ENCODE results near the gene TRPV2.
"Not testable (repeated sequence)": the region's sequence is repeated elsewhere in the genome, so short reads cannot be mapped to it uniquely, and the experiment has no call there.

The TRPV2 gene

DNA sequence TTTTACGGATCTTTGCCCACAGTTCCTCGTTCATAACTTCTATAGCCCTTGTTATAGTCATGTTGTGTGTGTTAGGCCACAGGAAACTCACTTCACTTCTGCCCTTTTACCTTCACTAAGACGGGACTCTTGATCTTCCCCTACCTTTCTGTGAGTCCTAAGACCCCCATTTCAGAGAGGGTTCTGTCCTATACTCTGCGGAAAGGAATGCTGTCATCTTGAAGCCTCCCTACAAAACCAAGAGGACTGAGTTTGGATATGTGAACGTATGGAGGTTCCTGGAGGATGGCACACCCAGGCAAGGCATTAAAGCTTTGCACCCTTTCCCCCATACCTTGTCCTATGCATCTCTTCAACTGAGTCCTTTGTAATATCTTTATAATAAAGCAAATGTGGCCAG, 30.8 kb upstream of the TRPV2 start:
- Histone ChIP-seq H3F3A (ENCODE audit: control insufficient read depth, insufficient read depth) (peaks cover 27% of the 10 kb centered on the region), H3K4me3 (ENCODE audit: low read length) (no peak overlapping the region), H3K4me2 (ENCODE audit: low read length) (peak overlapping the region; percentile 28), H3K9me3 (ENCODE audit: control insufficient read depth, insufficient read depth, low read length) (no peaks in the 10 kb centered on the region), H3K9me2 (replicated peaks; ENCODE audit: control insufficient read depth, low read length) (no peaks in the 10 kb centered on the region), H3K36me3 (ENCODE audit: control insufficient read depth, low read length) (peaks cover 32% of the 10 kb centered on the region), H3K4me1 (ENCODE audit: control insufficient read depth, low read length) (peaks cover 50% of the 10 kb centered on the region), H4K20me1 (ENCODE audit: control insufficient read depth, insufficient read depth, low read depth, low read length) (peaks cover 6% of the 10 kb centered on the region), H3K27me3 (ENCODE audit: control insufficient read depth, low read length) (no peaks in the 10 kb centered on the region; the same call in 1 of the 2 replicates), H3K79me2 (ENCODE audit: control insufficient read depth, low read length) (peaks cover 27% of the 10 kb centered on the region), H3K27ac (ENCODE audit: low read depth, low read length) (peak overlapping the region; percentile 20)
- no peak for TF ChIP-seq EZH2phosphoT487 (IDR thresholded peaks at IDR 0.05; ENCODE audit: borderline replicate concordance, low read length)
- TF ChIP-seq, protein P1, sequence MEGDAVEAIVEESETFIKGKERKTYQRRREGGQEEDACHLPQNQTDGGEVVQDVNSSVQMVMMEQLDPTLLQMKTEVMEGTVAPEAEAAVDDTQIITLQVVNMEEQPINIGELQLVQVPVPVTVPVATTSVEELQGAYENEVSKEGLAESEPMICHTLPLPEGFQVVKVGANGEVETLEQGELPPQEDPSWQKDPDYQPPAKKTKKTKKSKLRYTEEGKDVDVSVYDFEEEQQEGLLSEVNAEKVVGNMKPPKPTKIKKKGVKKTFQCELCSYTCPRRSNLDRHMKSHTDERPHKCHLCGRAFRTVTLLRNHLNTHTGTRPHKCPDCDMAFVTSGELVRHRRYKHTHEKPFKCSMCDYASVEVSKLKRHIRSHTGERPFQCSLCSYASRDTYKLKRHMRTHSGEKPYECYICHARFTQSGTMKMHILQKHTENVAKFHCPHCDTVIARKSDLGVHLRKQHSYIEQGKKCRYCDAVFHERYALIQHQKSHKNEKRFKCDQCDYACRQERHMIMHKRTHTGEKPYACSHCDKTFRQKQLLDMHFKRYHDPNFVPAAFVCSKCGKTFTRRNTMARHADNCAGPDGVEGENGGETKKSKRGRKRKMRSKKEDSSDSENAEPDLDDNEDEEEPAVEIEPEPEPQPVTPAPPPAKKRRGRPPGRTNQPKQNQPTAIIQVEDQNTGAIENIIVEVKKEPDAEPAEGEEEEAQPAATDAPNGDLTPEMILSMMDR (IDR thresholded peaks at IDR 0.05; ENCODE audit: low read depth, low read length, poor library complexity, severe bottlenecking) = no peak

DNA sequence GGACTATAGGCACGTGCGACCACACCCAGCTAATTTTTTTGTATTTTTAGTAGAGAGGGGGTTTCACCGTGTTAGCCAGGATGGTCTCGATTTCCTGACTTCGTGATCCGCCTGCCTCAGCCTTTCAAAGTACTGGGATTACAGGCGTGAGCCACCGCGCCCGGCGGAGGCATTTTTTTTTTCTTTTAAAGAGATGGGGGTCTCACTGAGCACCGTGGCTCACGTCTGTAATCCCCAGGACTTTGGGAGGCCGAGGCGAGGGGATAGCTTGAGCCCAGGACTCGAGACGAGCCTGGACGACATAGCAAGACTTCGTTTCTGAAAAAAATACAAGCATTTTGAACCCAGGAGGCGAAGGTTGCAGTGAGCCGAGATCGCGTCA, 29.3 kb upstream of the TRPV2 start:
- not testable (repeated sequence) for H3K9me2 ChIP-seq (replicated peaks; ENCODE audit: control insufficient read depth, low read length); H3K27me3 ChIP-seq (ENCODE audit: control insufficient read depth, low read length); H3K9me3 ChIP-seq (ENCODE audit: control insufficient read depth, insufficient read depth, low read length); H4K20me1 ChIP-seq (ENCODE audit: control insufficient read depth, insufficient read depth, low read depth, low read length)
- Histone ChIP-seq H3K27ac (ENCODE audit: low read depth, low read length) (peak overlapping the region; percentile 42; the same call in 1 of the 2 replicates), H3K4me1 (ENCODE audit: control insufficient read depth, low read length) (peaks cover 42% of the 10 kb centered on the region), H3F3A (ENCODE audit: control insufficient read depth, insufficient read depth) (peaks cover 27% of the 10 kb centered on the region), H3K36me3 (ENCODE audit: control insufficient read depth, low read length) (peaks cover 32% of the 10 kb centered on the region), H3K4me3 (ENCODE audit: low read length) (peak overlapping the region; percentile 74), H3K79me2 (ENCODE audit: control insufficient read depth, low read length) (peaks cover 25% of the 10 kb centered on the region), H3K4me2 (ENCODE audit: low read length) (peak overlapping the region; percentile 83)

DNA sequence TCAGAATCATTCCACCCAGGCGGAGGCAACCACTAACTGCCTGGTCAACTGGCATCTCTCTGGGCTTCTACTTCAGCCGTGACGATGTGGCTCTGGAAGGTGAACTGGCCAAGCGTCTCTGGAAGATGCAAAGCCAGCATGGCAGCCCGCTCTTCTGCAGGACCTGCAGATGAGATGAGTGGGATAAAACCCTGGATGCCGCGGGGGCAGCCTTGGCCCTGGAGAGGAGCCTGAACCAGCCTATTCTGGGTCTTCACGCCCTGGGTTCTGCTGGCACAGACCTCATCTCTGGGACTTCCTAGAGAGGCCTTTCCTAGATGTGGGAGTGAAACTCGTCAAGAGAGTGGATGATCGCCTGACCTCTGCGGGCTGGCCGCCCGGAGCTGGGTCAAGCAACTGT, 23.9 kb upstream of the TRPV2 start:
- Histone ChIP-seq H3K4me1 (ENCODE audit: control insufficient read depth, low read length) (peaks cover 7% of the 10 kb centered on the region), H3K4me2 (ENCODE audit: low read length) (no peak overlapping the region), H4K20me1 (ENCODE audit: control insufficient read depth, insufficient read depth, low read depth, low read length) (no peaks in the 10 kb centered on the region), H3K9me2 (replicated peaks; ENCODE audit: control insufficient read depth, low read length) (no peaks in the 10 kb centered on the region), H3K27me3 (ENCODE audit: control insufficient read depth, low read length) (no peaks in the 10 kb centered on the region; the same call in 1 of the 2 replicates), H3K79me2 (ENCODE audit: control insufficient read depth, low read length) (no peaks in the 10 kb centered on the region), H3K27ac (ENCODE audit: low read depth, low read length) (no peak overlapping the region), H3K4me3 (ENCODE audit: low read length) (no peak overlapping the region), H3F3A (ENCODE audit: control insufficient read depth, insufficient read depth) (no peaks in the 10 kb centered on the region; the same call in 1 of the 2 replicates), H3K36me3 (ENCODE audit: control insufficient read depth, low read length) (no peaks in the 10 kb centered on the region), H3K9me3 (ENCODE audit: control insufficient read depth, insufficient read depth, low read length) (no peaks in the 10 kb centered on the region)
- TF ChIP-seq EZH2phosphoT487 (IDR thresholded peaks at IDR 0.05; ENCODE audit: borderline replicate concordance, low read length) = no peak
- TF ChIP-seq, protein P1 (IDR thresholded peaks at IDR 0.05; ENCODE audit: low read depth, low read length, poor library complexity, severe bottlenecking) = no peak

DNA sequence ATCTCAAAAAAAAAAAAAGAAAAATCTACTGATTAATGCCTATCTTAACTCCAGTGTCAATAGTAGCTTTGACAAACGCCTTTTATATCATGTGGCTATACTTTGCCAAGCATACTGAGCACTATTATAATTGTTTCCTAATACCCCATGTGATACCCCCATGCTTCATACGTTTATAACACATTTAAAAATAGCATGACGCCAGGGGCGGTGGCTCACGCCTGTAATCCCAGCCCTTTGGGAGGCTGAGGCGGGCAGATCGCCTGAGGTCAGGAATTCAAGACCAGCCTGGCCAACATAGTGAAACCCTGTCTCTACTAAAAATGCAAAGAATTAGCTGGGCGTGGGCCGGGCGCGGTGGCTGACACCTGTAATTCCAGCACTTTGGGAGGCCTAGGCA, 22.9 kb upstream of the TRPV2 start:
- not testable (repeated sequence) for H3K36me3 ChIP-seq (ENCODE audit: control insufficient read depth, low read length); H3K4me2 ChIP-seq (ENCODE audit: low read length); H3K4me3 ChIP-seq (ENCODE audit: low read length); H3K27me3 ChIP-seq (ENCODE audit: control insufficient read depth, low read length); H3F3A ChIP-seq (ENCODE audit: control insufficient read depth, insufficient read depth); H4K20me1 ChIP-seq (ENCODE audit: control insufficient read depth, insufficient read depth, low read depth, low read length); H3K27ac ChIP-seq (ENCODE audit: low read depth, low read length); H3K9me3 ChIP-seq (ENCODE audit: control insufficient read depth, insufficient read depth, low read length); H3K79me2 ChIP-seq (ENCODE audit: control insufficient read depth, low read length); H3K9me2 ChIP-seq (replicated peaks; ENCODE audit: control insufficient read depth, low read length); H3K4me1 ChIP-seq (ENCODE audit: control insufficient read depth, low read length)

DNA sequence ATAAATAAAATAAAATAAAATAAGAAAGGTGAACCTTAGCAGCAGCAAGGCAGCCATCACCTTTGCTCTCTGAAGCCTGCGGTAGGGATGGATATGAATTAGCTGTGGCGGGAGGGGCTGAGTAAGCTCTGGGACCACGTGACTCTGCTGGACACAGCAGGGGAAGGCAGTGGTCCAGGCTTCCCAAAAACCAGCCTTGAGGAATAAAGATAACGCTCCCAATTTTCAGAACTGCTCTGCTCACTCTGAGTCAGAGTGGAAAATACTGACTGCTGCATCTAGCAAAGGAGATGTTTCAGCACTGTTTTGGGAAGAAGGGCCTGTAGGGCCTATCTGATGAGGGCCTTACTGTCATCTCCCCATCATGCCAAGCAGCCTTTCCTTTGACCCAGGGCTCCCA, 19.5 kb upstream of the TRPV2 start:
- peaks cover 18% of the 10 kb centered on the region for H3K4me1 ChIP-seq (ENCODE audit: control insufficient read depth, low read length)
- H3K4me2 ChIP-seq (ENCODE audit: low read length); H3K79me2 ChIP-seq (ENCODE audit: control insufficient read depth, low read length); H3K4me3 ChIP-seq (ENCODE audit: low read length); H3K36me3 ChIP-seq (ENCODE audit: control insufficient read depth, low read length); H3F3A ChIP-seq (ENCODE audit: control insufficient read depth, insufficient read depth); H3K9me3 ChIP-seq (ENCODE audit: control insufficient read depth, insufficient read depth, low read length); H3K27ac ChIP-seq (ENCODE audit: low read depth, low read length); H3K27me3 ChIP-seq (ENCODE audit: control insufficient read depth, low read length); H4K20me1 ChIP-seq (ENCODE audit: control insufficient read depth, insufficient read depth, low read depth, low read length); H3K9me2 ChIP-seq (replicated peaks; ENCODE audit: control insufficient read depth, low read length): not testable (repeated sequence)

DNA sequence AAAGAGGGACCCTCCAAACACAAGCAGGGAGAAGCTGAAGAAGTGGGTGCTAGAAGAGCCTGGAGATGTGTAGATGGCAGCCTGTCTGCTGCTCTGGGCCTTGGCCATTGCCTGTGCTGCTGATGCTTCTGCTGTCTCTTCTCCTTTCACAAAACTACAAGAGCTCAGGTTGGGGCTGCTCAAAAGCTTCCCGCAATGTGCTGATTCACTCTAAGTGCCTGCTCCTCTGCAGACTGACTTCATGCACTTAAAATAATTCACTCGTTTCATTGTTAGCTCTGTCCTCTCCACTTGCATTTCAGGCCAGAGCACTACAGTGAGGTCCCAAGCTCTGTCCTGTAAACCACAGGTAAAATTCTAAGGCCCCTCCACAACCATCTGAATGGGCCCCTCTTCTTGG, 18.7 kb upstream of the TRPV2 start:
- not testable (repeated sequence) for H3K9me3 ChIP-seq (ENCODE audit: control insufficient read depth, insufficient read depth, low read length); H3K4me3 ChIP-seq (ENCODE audit: low read length); H3K9me2 ChIP-seq (replicated peaks; ENCODE audit: control insufficient read depth, low read length); H3K4me2 ChIP-seq (ENCODE audit: low read length); H3K27me3 ChIP-seq (ENCODE audit: control insufficient read depth, low read length); H3F3A ChIP-seq (ENCODE audit: control insufficient read depth, insufficient read depth); H3K36me3 ChIP-seq (ENCODE audit: control insufficient read depth, low read length); H3K27ac ChIP-seq (ENCODE audit: low read depth, low read length); H3K79me2 ChIP-seq (ENCODE audit: control insufficient read depth, low read length); H4K20me1 ChIP-seq (ENCODE audit: control insufficient read depth, insufficient read depth, low read depth, low read length)
- peaks cover 18% of the 10 kb centered on the region for H3K4me1 ChIP-seq (ENCODE audit: control insufficient read depth, low read length)
